Stimulated activated CD8-positive, alpha-beta memory T cell treated with anti-CD3 and anti-CD28 coated beads, Interleukin-12 subunit alpha, Interleukin-12 subunit beta, amount 100 ng/mL, for 4 hours (primary cell): ENCODE data around the gene SAMMSON.

Source experiments
- DNase-seq: peaks from one replicate; pipeline ENCODE4 v3.0.0-alpha.2; 2020; ENCODE audit warnings: low read depth

SAMMSON gene

GRCh38 chr3:69999140-70000027 lies at the start of gene SAMMSON:
SAMMSON (plus strand) TSS chr3:69999733.
- no peak for DNase-seq

DNA sequence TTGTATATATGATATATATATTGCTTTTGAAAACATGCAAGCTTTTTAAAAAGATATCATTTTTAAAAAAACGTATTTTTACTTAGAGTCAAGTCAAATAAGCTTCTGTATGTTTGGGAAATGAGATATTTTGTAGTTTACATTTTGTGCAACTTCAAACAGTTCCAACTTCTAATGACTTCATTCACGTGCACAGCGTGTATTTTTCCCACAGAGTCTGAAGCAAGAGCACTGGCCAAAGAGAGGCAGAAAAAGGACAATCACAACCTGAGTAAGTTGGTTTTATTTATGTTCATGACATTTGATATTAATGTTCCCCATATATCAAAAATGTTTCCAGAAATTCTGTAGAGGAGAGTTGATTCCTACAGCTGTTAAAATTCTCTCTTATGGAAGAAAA lies 47.9 kb upstream of the SAMMSON start:
- DNase-seq: no peak

DNA sequence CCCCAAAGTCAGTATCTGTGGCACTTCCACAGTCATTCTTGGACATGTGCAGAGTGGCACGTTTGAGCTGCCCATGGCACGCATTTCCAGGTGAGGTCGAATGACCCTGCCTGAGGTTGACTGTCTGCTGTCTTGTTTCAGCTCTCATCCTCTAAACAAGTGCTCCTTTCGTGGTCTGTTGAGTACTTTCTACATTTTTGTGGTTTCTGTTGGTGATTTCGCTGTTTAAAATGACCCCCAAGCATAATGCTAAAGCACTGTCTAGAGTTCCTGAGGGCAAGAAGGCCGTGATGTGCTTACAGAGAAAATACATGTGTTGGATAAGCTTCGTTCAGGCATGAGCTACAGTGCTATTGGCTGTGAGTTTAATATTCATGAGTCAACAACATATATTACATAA lies 40.0 kb upstream of the SAMMSON start:
- DNase-seq: no peak

GRCh38 chr3:69961706-69962439 lies 37.7 kb upstream of the SAMMSON start:
- no peak for DNase-seq

- no peak for DNase-seq
Measured at GRCh38 chr3:69963643-69964042, 35.9 kb upstream of the SAMMSON start.

DNA sequence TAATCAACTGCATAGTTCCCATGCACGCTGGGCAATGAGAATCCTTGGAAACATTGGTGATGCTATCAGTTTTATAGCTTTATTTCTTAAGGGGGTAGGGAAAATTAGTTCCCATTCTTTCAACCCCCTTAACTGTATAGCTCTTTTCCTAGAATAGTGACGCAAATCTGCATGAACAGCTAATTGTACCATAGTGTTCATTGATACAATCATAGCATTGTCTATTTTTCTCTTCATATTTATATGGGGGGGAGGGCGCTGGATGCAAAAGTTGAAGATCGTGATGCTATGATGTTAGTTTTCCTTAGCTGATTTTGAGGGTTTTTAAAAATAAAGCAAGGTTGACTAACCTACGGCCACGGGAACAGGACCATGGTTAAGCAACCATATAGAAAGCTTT lies 32.4 kb upstream of the SAMMSON start:
- no peak for DNase-seq

DNA sequence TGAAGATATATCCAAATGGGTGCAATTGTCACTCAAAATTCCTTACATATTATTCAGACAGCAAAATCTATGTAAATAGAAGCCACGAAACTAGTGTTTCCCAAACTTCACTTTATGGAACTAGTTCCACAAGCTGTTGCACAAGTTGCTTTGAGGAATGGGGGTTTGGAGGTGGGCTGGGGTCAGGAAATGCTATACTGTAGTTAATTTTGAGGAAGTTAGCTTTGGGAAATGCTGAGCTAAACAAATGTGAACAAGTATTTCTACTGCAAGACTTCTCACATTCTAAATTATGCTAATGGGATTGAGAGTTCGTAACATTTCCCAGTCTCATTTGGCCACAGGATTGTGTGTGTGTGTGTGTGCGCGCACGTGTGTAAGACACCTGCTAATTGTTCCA lies 28.7 kb upstream of the SAMMSON start:
- DNase-seq: no peak

DNA sequence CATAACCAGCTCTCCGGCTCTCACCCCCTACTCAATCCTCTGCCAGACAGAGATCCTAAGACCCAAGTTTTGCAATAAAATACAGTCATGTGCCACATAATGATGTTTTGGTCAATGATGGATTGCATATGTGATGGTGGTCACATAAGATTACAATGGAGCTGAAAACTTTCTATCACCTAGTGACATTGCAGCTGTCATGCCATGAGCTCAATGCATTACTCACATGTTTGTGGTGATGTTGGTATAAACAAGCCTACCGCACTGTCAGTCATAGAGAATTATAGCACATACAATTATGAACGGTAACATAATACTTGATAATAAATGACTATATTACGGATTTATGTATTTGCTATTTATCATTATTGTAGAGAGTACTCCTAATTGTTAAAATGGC lies 26.9 kb upstream of the SAMMSON start:
- DNase-seq: no peak

GRCh38 chr3:69976021-69976420 lies 23.5 kb upstream of the SAMMSON start:
- DNase-seq: no peak

DNA sequence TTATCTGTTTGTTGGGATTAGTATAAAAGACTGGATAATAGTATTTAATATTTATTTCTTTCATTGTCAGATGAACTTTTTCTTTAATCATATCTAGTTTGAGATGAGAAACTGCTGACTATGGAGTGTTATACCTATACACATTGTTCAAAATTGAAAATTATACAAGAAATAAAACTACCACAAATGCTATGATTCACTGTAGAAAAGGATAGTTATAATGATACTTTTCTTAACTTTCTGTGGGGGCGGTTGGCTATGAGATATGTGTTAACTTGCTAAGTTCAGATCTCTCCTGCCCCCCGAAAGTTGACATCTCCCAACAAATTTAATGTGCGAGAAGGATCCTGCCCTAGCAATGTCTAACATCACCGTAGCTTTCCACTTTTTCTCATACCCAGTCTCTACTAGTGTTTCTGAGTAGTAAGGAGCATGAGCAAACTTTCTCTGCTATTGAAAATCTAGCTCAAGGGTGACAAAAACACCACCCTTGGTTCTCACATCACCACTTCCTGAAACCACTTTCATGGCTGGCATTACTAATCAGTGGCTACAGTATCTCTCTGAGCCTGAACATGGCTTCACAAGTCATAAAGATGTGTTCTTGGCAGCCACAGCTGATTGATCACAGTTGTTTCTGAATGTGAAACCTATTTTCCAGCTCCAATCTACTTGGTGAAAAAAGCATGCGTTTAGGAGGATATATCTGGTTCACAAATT lies 15.8 kb upstream of the SAMMSON start:
- DNase-seq: no peak

- no peak for DNase-seq
Measured at GRCh38 chr3:69985266-69985665, 14.3 kb upstream of the SAMMSON start.

DNA sequence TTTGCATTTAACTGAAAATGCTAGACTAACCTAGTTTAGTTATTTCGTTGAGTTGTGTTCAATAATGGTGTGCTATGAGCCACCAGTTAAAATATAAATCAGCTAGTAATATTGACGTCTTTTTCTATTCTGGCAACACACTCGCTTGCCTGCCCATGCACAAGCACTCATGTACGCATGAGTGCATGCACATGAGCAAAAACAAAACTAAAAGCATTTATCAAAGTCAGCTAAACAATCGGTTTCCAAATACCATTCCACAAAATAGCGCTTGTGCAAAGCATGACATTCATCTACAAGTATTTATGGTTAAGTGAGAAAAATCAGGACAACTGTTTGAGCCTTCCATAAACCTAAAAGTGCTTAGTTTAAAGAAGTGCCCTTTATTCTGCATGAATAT lies 13.1 kb upstream of the SAMMSON start:
- no peak for DNase-seq

DNA sequence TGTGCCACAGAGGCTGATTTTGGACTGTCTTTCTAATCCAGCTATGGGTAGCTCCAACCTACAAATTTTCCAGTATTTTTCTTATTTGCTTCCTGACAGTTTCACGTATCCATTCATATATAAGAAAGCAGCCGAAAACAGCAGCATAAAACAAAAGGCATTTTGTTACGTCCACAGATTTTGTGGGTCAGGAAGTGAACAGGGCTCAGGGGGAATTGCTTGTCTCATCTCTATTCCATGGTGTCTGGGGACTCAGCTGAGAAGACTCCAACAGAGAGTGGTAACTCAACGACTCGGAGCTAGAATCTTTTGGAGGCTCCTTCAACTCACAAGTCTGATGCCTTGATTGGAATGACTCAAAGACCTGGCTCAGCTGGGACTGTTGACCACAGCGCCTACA lies 11.7 kb upstream of the SAMMSON start:
- DNase-seq: no peak

GRCh38 chr3:69993757-69994156 lies 5.8 kb upstream of the SAMMSON start:
- DNase-seq: no peak

GRCh38 chr3:69994919-69995318 lies 4.6 kb upstream of the SAMMSON start:
- DNase-seq: no peak

DNA sequence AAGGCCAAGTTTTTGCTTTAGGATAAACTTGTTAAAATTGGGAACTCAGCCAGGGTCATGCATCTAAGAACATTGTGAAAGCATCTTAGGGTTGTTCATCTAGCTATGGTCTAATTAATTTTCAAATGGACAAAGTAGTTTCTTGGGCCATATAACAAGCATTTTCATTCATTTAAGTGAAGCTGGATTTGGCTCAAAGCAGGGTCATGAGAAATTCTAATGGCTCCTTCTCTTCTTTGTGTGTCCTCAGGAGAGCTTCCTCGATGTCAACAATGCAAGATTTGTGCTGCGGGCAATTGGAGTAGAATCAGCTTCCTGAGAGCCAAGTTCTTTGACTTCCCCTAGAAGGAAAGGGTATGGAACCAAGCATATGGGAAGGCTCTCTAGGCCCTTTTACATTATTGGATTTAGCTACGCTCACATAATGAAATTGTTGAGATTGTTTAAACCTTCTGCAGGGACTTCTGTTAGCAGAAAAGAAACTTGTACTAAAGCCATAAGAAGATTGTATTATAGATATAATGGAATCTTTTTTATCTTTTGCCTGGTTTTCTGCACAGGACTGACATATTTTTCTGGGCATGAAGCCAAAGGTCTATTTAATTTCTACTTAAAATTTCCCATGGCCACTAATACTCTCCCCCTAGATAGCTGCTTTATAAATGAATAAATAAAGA lies 1.8 kb upstream of the SAMMSON start:
- DNase-seq: no peak

- DNase-seq: no peak
Measured at GRCh38 chr3:69998759-69999139, 784 bp upstream of the SAMMSON start.

- DNase-seq: no peak
Measured at GRCh38 chr3:70000028-70000410, 486 bp downstream of the SAMMSON start.

DNA sequence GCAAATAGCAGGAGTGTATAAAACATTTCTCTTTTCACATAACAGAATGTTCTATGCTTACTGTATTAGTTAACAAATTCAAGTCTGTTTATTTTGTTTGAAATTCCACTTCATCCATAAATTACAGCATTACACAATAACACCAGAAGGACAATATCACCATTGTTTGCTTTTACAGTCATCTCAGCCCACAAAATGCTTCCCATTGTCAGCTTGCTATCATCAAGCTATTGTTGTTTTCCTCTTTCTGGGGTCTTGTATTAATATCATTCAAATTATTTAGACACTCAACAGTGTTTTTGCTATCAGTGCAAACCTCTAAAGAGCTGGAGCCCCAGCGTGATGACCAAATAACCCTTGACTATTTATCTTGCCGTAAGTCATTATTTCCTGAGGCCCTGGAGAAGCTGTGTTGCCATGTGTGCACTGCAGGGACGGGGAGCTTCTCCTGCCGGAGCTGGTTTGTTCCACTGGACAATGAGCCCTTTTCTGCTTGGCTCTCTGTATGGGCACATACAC lies 1.1 kb downstream of the SAMMSON start:
- DNase-seq: no peak

DNA sequence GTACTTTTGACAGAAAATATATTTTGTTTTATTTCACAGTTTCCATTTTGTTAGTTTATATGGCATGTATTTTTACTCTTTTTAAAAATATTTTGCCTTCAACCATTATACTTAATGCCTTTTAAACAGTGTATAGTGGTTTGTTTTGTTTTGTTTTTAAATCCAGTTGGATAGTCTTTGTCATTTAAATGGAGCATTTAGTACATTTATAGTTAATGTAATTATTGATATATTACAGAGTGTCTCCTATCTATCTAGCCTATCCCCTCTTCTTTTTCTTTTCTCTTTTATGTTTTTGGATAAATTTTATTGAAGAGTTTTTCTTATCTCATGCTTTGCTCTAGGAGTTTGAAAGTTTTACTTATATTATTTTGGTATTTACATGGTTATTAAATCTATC lies 3.6 kb downstream of the SAMMSON start:
- DNase-seq: no peak

DNA sequence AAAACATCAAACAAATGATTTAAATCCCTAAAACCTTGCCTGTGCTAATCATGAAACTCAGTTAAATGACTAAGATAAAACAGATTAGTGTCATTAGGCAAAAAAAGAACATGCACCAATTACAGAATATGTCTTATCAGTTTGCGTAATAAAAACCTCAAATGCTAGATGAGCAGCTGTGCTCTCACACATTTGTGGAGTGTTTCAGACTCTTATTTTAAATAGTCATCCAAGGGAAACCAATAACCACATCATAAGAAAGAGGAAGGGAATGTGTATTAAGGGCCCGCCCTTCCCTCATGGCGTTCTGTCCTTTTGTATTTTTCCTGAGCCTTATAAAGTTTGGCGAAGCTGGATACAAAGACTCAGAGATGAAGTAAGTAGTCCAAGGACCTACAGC lies 6.6 kb downstream of the SAMMSON start:
- DNase-seq: no peak

GRCh38 chr3:70010346-70010745 lies 10.8 kb downstream of the SAMMSON start:
- no peak for DNase-seq
